ENCODE results near the gene TEX13B.
A peak's percentile ranks its signal among the peaks of the same experiment; 100 is the strongest.
"Not testable (repeated sequence)": the region's sequence is repeated elsewhere in the genome, so short reads cannot be mapped to it uniquely, and the experiment has no call there.

Gene TEX13B

GRCh38 chrX:107982356-107982755, at the start of gene TEX13B:
Gene TEX13B (minus strand): TSS chrX:107982370. CDS start chrX:107982127, 243 bp downstream.
- no peak for DNase-seq

DNA sequence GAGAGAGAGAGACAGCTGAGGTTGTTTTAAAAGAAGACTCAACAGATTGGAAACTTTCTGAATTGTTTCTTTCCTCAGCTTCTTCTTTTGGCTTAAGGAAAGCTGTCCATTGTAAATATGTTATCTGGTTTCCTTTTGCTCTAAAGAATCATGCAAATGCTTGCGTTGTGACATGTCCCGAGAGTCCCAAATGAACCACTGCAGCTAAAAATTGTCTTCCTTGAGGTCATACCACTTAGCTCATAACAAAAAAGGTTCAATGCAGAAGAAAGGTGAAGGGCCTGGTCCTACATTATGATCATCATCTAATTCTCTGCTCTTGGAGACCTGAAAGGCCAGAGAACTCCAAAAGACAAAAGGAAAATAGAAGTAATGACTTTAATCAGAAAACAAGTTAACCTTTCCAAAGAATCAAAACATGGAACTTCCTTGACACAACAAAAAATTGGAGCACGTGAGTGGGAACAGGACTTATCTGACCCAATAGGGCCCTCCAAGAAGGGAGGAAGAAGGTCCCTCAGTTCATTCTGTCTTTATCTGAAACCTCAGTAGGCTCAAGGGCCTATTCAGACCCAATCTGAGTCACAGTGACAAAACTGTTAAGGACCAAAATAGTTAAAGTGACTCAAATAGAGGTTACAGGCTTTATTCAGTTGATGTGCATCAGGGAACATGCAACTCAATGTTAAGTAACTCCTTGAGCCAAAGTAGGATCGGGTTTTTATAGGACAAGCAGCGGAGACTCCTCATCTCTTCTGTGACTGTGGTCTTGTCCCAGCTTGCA, 48.0 kb upstream of the TEX13B start:
- DNase-seq: no peak

DNA sequence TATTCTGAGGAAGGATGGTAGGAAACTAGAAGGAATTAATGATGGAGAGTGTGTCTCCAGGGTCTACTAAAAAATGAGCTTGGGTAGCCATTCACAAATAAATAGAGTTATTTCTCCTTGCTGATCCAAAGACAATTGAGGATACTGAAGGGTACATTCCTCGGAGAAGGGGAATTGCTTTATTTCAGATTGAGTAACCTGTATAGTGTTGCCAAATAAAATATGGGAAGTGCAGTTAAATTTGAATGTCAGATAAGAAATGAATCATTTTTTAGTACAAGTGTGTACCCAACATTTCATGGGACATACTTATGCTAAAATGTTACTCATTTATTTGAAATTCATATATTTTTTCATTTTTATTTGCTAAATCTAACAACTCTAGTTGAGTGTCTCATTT, 46.7 kb upstream of the TEX13B start:
- no peak for DNase-seq

DNA sequence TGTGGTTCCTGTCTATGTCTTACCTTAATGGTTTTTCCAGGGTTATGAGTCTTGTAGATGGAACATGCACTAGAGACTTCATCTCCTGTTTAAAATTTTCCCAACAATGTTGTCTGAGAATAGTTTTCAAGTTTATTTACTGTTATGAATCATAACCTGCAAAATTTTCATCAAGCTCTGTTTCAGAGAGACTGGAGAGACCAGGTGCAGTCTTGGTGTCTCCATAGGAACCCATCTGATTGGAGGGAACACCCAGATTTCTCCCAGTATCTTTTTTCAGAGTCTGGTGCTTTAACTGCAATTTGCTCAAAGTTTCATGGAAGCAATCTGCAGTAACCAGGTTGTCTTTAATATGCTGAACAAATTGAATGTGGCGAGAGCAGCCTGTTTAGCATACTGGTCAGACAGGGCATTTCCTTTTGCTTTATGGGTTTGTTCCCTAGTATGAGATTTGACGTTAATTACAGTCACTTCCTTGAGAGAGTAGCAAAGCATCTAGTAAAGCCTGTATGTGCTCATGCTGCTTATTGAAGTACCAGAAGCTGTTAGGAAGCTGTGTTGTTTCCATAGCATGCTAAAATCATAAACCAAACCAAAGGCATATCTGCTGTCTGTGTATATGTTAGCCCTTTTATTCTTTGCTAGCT, 43.9 kb upstream of the TEX13B start:
- no peak for DNase-seq

GRCh38 chrX:108025376-108025775, 43.2 kb upstream of the TEX13B start:
- DNase-seq: no peak

GRCh38 chrX:108022491-108023089, 40.4 kb upstream of the TEX13B start:
- DNase-seq: peak; percentile 20

DNA sequence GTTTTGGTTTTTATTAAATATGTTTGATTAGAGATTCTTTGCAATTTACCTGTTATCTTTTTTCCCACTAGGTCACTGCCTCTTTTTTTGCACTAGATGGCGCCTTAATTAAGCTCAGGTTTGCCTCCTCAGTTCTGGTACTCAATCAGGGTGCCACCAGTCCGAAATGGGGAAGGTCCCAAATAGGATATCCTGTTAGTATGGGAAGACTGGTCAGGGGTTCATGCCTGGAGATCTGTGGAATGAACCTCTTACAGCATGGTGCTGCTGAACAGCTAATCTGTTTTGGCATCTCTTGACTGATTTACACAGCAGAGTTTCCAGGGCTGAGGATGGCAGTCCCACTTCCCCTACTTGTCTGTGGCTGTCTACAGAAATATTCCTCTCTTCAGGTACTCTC, 38.5 kb upstream of the TEX13B start:
- no peak for DNase-seq

DNA sequence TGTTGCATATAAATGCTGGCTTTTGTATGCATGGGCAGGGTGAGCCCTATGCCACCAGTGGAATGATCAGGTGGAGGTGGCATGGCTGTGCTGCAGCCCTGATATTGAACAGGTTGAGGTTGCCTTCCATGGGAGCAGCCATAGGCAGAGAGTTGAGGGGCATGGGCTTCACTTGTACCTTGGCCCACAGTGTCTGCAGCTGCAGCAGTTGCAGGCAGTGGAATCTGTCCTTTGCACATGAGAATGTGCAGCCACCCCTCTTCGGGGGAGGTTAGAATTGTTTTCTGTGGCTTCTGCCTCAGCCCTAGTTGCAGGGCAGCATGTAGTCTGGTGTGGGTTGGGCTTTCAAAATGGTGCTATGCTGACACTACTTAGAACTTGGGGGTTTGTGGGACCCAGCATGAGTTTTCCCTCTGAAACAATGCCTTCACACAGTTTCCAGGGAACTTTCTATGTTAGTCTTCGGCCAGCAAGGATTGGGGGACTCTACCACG, 37.3 kb upstream of the TEX13B start:
- no peak for DNase-seq

GRCh38 chrX:108018656-108019381, 36.6 kb upstream of the TEX13B start:
- peak; percentile 14 for DNase-seq

DNA sequence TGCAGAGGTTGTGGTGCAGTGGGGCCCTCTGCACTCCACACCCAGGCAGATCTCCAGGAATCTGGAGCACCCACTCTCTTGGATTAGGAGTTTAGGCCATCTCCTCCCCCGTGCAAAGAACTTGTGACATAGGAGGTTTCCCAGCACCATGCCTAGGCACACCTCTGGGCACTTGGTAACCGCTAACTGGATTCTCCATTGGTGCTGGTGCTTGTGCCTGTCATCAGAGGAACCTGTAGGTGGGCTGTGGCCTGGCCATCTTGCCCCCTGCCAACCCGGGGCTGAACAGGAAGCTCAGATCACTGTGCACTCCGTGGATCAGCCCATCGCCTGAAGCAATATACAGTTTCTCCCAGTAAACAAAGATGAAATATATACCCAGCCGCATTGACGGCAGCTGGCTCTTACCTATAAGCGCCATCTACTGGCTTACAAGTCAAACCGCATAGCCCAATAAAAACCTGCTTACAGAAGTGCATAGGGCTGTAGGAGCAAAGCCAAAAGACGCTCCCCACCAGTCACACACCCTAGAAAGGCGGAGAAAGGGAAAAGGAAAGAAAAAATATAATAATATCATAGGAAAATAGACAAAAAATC, 19.1 kb upstream of the TEX13B start:
- peak; percentile 22 for DNase-seq

GRCh38 chrX:108000751-108001150, 18.6 kb upstream of the TEX13B start:
- no peak for DNase-seq

- no peak for DNase-seq
These were observed 14.0 kb upstream of the TEX13B start for GRCh38 chrX:107996124-107996523.

- DNase-seq: no peak
These were observed 2.9 kb upstream of the TEX13B start for GRCh38 chrX:107985033-107985432.

GRCh38 chrX:107979534-107979933, 2.6 kb downstream of the TEX13B start:
- no peak for DNase-seq

DNA sequence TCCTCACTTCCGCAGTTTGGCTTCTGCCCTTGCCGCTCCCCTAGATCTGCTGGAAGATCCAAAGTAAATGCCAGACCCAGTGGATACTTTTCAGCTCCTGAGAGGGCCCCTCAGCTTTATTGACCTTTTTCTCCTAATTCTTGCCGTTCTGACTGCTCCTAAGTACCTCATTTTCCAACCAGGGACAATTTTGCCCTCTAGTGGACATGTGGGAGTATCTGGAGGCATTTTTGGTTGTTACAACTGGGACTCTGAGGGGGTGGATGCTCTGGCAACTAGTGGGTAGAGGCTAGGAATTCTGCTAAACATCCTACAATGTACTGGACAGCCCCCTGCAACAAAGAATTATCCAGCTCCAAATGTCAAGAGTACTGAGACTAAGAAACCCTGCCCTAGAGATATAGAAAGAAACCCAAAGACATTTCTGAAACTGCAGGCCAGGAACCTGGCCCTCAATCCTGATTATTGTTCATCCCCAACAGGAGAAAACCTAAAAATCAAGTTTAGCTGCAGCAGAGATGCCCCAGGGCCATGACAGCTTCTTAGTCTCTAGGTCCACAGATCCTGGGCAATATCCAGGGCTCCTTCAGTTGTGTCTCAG, 3.4 kb downstream of the TEX13B start:
- DNase-seq: no peak

- no peak for DNase-seq
These were observed 4.1 kb downstream of the TEX13B start for GRCh38 chrX:107978071-107978470.

GRCh38 chrX:107971636-107972035, 10.5 kb downstream of the TEX13B start:
- DNase-seq: no peak

GRCh38 chrX:107970073-107970472, 12.1 kb downstream of the TEX13B start:
- no peak for DNase-seq

DNA sequence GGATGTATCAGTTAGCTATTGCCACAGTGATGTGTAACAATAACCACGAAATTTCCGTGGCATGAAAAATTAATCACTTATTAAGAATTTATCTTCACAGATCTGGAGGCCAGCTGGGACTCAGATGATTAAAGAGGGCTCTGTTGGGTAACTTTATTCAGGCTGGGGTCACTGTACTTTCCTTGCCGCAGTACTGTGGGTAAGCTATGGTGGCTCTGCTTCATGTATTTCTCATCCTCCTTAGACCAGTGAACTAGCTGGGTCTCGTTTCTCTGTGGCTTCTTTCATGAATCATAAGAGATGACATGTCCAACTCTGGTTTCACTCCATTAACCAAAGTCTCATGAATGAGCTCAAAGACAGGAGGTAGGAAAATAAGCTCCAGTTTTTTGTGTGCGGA, 13.5 kb downstream of the TEX13B start:
- no peak for DNase-seq

DNA sequence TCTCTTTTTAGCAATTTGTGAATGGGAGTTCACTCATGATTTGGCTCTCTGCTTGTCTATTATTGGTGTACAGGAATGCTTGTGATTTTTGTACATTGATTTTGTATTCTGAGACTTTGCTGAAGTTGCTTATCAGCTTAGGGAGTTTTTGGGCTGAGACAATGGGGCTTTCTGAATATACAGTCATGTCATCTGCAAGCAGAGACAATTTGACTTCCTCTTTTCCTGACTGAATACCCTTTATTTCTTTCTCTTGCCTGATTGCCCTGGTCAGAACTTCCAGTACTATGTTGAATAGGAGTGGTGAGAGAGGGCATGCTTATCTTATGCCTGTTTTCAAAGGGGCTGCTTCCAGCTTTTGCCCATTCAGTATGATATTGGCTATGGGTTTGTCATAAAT, 26.8 kb downstream of the TEX13B start:
- not testable (repeated sequence) for DNase-seq

DNA sequence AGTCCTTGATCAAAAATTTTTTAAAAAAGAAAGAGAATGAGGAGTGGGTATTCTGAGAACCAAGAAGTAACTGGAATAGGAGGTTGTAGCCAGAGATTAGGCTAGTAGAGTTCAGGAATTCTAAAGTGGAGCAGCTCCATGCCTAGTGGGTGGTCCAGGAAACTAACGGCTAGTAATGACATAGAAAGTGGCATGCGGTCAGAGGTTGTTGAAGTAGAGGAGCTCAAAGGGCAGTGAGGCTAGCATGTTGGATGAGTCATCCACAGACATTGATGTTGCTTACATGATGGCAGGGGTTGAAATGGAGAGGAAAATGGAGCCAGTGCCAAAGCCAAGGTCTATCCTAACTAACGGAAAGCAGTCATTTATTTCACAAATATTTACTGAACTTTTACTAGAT, 42.1 kb downstream of the TEX13B start:
- DNase-seq: no peak

- no peak for DNase-seq
These were observed 45.8 kb downstream of the TEX13B start for GRCh38 chrX:107936434-107936730.
